Left ventricle myocardium inferior (tissue), 1 donor: ENCODE measurements around the gene SMIM36. TPM values are rescaled to one million over a fixed set of nuclear protein-coding genes. Genes with fewer than 3 reads are reported as not detected.

Experiments used
- DNase-seq: peaks from one replicate; pipeline ENCODE4 v3.0.0-alpha.2; 2020
- H3K27ac ChIP-seq: fragments of 200-600 bp; replicated peaks from 2 replicates; pipeline ENCODE4 v1.8.0; 2021
- H3K27me3 ChIP-seq: fragments of 200-600 bp; 2 replicates; pipeline ENCODE4 v1.8.0; 2021; ENCODE audit warnings: low read depth
- H3K36me3 ChIP-seq: fragments of 200-600 bp; 2 replicates; pipeline ENCODE4 v1.8.0; 2021
- H3K4me1 ChIP-seq: fragments of 200-600 bp; 2 replicates; pipeline ENCODE4 v1.8.0; 2021
- H3K4me3 ChIP-seq: fragments of 200-600 bp; 2 replicates; pipeline ENCODE4 v1.8.0; 2021; ENCODE audit warnings: mild to moderate bottlenecking, moderate library complexity
- H3K9me3 ChIP-seq: fragments of 200-600 bp; replicated peaks from 2 replicates; pipeline ENCODE4 v1.8.0; 2021
- CTCF ChIP-seq: fragments of 200-600 bp; IDR thresholded peaks from 2 replicates; pipeline ENCODE4 v1.8.0; 2021; ENCODE audit warnings: antibody characterized with exemption, mild to moderate bottlenecking, borderline replicate concordance
- intact Hi-C: fragments of 100-400 bp; cut with micrococcal nuclease; formaldehyde crosslinking; loops from one replicate; pipeline ENCODE4 v1.11.0; 2022
- total RNA-seq: library from RNA; stranded (reverse); fragmentation: NEBNext Ultra II Directional; extraction: Animal tissue kit (Norgen Biotek cat#: 25700); gene quantifications from one replicate; pipeline ENCODE4 v1.2.1, GENCODE V29; 2021
- donor health status: DM: no; HTN: yes; CAD: no; lungs with severe emphysema.

SMIM36 gene
- total RNA-seq, 1 donor from 2014 or later: not detected

GRCh38 chr17:55458978-55459377 is 52.3 kb downstream of the SMIM36 start:
- no peaks in the 10 kb centered on the region for H3K4me1 ChIP-seq
- intact Hi-C loops: no loop called here
- no peaks in the 10 kb centered on the region for H3K36me3 ChIP-seq
- H3K27ac ChIP-seq: no peak overlapping the region
- no peak for DNase-seq
- no peak overlapping the region for H3K4me3 ChIP-seq
- no peak for TF ChIP-seq CTCF
- no peaks in the 10 kb centered on the region for H3K27me3 ChIP-seq
- no peaks in the 10 kb centered on the region for H3K9me3 ChIP-seq

GRCh38 chr17:55458287-55458900 is 52.9 kb downstream of the SMIM36 start:
- Histone ChIP-seq H3K4me1 (no peaks in the 10 kb centered on the region), H3K9me3 (no peaks in the 10 kb centered on the region), H3K27me3 (no peaks in the 10 kb centered on the region), H3K36me3 (no peaks in the 10 kb centered on the region), H3K4me3 (no peak overlapping the region), H3K27ac (peak overlapping the region; percentile 25)
- DNase-seq: no peak
- TF ChIP-seq CTCF: no peak
- intact Hi-C loops: no loop called here

- peaks cover 11% of the 10 kb centered on the region for H3K4me1 ChIP-seq
- intact Hi-C loops: no loop called here
- no peaks in the 10 kb centered on the region for H3K9me3 ChIP-seq
- H3K36me3 ChIP-seq: no peaks in the 10 kb centered on the region
- no peak overlapping the region for H3K27ac ChIP-seq
- H3K27me3 ChIP-seq: no peaks in the 10 kb centered on the region
- no peak for TF ChIP-seq CTCF
- H3K4me3 ChIP-seq: no peak overlapping the region
- no peak for DNase-seq
Observed at GRCh38 chr17:55456307-55457240, 54.7 kb downstream of the SMIM36 start.

GRCh38 chr17:55454906-55455474 is 56.3 kb downstream of the SMIM36 start:
- Histone ChIP-seq H3K4me3 (no peak overlapping the region), H3K4me1 (peaks cover 20% of the 10 kb centered on the region), H3K27me3 (no peaks in the 10 kb centered on the region), H3K9me3 (no peaks in the 10 kb centered on the region), H3K27ac (no peak overlapping the region), H3K36me3 (no peaks in the 10 kb centered on the region)
- TF ChIP-seq CTCF: no peak
- no peak for DNase-seq
- intact Hi-C loops: no loop called here

- Histone ChIP-seq H3K4me3 (no peak overlapping the region), H3K27me3 (no peaks in the 10 kb centered on the region), H3K27ac (no peak overlapping the region), H3K4me1 (peaks cover 20% of the 10 kb centered on the region), H3K36me3 (no peaks in the 10 kb centered on the region), H3K9me3 (no peaks in the 10 kb centered on the region)
- intact Hi-C loops: no loop called here
- no peak for DNase-seq
- no peak for TF ChIP-seq CTCF
Observed at GRCh38 chr17:55453839-55454557, 57.3 kb downstream of the SMIM36 start.
